ENCODE results near the gene ETV1.
A peak's percentile ranks its signal among the peaks of the same experiment; 100 is the strongest.

ETV1 gene

DNA sequence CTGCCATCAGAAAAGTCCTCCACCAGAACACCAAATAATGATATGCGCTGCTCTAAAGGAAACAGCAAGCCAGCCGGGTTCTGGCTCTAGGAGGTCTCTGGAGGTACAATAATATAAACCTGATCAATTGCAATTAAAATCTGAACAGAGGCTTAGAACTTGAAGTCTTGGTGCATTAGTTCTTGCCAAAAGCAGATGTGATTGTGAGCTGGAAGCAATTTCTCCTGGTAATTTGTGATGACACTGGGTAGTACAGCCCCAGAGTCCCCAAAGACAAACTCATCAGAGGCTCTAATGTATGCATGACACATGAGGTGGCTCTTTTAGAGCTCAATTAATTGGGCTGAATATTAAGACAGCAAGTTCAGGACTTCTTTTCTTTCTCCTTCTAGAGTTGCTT lies 3.3 kb downstream of the ETV1 start:
- DNase-seq = peak; percentile 49 to 61

DNA sequence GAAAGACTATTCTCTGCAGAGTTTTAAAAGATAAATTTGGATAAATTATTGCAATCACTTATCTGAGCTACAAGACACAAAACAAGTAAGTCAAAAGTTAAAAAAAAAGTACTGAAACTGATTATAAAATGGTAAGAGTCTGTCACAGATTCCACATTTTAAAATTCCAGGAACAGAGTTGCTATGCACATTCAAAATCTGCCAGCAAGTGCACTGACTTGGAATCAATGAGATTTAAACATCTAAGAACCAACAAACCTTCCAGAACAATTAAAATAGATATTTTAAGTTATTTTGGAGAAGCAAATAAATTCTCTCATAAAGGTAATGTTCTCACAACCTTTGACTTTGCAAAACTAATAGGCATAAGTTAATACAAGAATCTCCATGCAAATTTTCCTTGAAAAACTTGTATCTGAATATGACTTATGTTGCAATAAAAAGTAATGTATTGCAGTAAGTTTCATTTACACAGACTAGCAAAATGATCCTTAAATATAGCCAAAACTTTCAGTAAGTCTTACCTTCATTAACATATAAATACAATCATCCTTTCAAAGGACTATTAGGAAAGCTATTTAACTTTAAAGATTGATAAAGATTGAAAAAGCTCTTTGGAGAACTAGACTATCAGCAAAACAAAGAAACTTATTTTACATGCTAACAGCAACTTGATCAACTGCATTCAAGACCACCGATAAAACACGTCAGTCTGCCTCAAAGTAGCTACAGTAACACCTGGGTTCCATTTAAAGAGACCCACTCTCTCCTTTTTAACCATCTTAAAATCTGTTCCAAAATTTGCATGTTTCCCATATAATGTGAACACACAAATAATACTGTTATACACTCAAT lies 4.4 kb downstream of the ETV1 start:
- no peak for DNase-seq

DNA sequence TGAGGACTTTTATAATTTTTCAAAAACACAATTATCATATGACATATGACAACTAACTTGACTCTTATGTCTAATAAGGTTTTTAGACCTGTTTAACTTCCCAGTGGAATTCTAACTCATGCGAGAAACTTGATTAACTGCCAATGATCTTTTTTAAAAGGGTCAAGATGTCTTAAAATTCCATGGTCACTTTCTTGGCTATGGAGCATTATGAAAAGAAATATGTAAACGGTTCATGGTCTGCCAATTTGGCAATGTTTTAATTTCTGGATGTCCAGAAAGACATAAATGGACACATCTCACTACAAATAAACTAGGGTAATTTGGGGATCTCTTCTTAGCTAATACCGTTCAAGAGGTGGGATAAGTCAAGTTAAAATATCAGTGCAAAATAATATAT lies 5.4 kb downstream of the ETV1 start:
- DNase-seq = peak in 1 of 2 experiments; percentile 13

DNA sequence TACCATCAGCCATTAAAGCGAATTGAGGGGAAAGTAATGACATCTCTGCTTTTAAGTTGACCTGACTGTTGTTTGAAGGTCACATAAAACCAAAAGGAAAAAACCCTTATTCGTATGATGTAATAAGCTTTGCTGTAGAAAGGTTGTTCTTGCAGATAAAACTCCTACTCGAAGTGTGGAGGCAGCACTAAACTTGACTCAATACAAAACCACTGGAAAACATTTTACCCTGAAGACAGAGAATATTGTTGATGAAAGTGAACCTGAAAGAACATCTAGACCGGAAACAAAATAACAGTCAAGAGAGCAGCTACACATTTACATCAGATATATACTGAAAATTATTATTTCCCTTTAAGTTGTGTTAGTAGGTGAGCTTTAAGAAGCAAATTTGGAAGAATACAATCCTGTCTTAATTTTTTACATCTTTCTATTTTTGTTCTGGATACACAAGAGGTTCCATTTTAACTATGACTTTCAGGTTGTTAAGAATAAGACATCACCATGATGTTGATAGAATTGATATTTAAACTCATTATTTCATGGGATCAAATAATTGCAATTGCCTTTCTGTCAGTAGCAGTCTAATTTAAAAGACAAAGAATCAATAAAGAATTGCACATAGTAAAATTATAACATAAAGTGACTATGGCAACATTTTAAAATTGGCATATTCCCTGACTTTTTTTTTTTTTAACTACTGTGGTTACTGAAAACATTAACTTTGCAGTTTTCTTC lies 6.4 kb downstream of the ETV1 start:
- DNase-seq = no peak

DNA sequence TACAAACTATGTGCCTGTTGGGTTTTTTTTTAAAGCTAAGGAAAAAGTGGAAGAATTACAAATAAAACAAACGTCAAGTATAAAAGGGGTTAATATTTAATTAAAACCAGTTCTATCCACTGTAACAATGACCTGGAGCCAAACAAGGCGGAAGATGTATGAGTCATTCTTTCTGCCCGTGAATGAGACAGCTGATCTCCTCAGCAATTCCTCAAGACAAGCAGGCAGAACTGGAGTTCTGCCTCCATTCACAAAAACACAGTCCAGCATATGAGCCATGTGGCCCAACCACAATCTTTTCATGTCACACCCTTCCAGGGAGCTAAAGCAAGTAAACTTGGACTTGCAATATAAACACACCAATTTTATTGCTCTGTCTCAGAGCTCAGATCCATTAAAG lies 8.4 kb downstream of the ETV1 start:
- peak in 1 of 2 experiments; percentile 82 for DNase-seq

DNA sequence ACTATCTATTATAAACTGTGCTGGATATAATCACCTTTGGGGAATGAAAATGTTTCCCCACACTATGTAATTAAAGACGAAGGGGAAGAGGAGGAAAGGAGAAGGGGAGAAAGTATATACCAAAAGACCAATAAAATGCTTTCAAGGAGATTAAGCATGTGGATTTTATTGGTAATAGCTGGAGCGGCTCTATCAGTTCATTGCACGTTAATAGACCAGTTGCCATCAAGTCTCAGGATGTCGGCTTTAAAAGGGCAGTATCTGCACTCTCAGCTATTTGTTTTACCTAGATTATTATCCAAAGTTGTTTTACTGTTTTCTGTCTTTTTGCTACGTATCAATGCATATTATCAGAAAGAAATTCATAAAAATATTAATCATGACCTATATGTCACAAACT lies 9.0 kb downstream of the ETV1 start:
- no peak for DNase-seq

DNA sequence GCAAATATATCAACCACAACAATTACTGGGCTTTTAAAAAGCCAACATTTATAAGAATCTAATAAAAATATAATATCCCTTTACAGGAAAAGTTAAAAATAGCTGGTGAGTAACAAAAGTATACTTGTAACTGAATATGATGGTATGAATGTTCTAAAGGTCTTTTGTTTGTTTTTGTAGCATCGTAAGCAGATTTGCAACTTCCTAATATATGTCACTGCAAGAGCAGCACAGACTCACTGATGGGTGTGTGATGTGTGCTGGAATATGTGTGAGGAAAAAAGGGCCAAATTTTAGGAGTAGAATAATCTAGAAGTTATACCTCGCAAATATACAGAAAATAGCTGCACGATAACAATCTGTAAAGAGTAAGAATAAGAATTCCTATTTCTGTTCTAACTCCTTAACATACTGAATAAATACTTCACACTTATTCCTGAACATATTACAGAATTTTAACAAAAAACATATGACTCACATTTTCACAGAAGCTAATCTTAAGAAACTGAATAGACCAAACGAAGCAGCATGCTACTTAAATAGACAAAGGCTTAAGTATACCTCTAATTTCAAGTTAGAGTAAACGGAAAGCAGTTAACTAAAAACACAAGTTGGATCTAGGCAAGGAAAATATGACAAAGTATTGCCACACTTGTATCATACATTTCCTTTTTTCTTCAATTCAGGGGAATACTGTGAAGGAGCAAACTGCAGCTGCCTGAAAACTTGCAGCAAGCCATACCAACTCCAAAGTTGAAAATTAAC lies 9.6 kb downstream of the ETV1 start:
- no peak for DNase-seq

DNA sequence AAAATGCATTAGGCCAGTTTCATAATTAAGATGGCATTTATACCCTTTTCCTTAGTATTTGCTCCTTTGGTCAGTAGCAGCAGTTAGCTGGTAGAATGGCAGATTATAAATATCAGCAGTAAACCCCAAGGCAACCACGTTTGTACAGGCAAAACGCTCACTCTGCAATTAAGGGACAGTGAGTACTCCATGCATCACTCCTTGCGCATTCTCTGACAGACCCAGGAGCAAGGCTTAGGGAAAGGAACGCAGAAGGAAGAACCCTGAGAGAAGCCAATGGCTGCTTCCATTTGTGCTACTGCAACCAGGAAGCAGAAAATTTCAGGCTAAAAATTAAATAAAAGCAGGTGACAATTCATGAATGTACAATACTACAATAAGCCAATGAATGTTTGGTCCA lies 12.9 kb downstream of the ETV1 start:
- no peak for DNase-seq

DNA sequence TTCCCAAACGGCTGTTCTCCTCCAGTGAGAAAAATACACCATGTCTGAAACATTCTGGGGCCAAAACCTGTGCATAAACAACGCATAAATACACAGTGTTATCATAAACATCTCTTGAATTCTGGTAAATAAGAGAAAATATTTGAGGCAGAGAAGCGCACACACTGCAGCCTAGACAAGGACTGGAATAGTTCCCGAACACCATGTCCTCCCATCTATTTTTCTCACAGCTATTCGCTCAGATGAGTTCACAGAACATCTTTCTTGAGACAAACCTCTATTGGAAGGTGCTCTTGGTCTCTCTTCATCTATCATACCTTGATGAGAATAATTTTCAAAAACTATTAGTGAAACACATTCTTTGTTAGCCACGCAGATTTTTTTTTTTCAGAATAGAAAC lies 24.4 kb downstream of the ETV1 start:
- DNase-seq = no peak

DNA sequence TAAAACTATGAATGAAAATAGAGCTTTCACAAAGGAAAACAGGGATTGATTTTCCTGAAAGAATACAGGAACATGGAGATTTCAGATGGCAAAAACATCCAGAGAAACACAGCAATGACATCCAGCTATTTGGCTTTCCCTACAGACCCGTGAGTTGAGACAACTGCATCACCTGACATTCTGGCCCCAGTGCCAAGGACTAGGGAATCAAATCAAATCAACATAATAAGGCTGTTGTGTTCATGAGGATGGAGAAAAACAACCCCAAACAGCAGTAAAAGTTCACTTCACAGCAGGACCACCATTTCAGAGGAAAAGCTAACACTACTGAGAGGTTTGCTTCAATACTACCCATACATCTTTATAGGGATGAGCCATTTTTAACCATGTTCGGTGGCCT lies 25.5 kb downstream of the ETV1 start:
- DNase-seq = no peak

DNA sequence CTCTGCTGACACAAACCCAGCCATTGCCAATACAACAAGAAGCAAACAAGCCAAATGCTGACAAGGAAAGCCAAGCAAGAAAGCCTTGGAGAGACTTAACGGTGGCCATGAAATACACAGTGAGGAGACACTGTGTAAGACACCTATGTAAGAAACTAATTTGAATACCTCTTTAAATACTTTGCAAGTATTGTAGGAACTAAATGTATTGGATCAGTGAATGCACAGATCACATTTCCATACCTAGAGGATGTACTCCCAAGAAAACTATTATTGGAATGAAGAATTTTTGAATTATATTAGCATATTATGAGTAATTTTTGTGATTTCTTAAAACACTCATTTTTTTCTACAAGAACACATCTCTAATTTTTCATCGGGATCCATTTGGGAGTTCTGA lies 34.0 kb downstream of the ETV1 start:
- peak in 1 of 2 experiments; percentile 47 for DNase-seq

DNA sequence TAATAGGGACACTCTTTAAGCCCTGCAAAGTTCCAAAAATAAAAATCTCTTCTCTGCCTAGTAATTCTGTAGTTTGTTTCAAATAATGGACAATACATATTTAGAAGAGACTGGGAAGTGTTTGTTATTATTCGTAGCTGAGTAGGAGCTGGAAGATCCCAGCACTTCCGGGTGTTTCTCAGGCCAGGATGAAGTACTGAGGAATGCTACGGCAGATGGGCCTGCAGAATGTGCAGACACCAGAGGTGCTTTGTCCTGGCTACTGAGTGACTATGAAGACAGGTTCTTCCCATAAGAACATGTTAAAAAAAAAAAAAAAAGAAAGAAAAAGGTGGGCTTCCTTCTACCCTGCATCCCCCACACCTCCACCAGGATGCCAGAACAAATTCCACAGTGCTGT lies 36.1 kb downstream of the ETV1 start:
- DNase-seq = peak in 1 of 2 experiments; percentile 55

DNA sequence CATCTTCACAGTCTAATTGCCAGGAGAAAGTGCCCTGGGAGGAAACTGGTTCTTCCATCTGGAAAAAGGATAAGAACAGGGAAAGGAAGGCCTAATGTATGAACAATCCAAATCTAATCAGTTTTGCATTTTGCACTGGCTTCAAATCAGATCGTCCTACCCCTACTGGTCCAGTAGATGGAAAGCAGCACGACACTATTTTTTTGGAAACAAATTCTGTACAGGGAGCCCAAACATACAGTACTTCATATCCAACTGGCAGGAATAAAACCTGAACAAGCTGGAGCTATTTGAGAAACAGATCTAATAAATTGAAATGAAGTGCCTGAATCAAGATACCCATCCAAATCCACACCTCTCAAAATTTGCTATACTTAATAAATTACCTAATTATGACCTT lies 36.5 kb downstream of the ETV1 start:
- DNase-seq = peak in 1 of 2 experiments; percentile 16

DNA sequence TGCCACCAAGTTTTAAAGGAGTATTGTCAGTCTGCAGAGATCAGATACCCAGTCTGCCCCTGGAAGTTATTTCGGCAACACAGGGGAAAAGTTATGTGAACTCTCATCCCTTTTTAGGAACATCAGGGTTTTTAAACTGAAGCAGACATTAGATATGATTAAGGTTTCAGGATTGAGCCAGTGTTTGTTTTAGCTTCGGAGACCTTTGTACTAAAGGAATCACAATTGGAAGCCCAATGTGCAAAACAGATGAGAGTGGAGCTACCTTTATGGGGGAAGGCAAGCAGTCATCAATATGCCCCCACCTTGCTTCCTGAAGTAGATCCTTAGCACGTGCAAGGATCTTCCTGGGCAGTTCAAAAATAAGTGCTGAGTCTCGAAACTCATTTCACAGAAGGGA lies 39.5 kb downstream of the ETV1 start:
- DNase-seq = no peak

DNA sequence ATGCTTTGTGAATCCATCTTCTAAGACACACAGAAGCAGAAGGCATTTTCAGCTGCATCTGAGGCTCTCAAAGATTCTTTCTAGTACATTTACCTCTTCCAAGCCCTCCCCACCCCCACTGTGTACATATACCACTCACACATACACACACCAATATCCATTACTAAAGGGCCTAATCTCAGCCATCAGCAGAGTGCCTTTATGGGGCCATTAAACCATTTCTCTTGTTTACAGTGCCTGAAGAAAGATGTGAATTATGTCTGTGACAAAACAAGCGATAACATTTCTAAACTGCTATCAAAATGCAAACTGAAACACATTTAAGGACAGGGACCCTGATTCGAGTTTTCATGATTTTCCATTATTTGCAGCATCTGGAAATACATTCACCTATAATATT lies 40.0 kb downstream of the ETV1 start:
- no peak for DNase-seq

DNA sequence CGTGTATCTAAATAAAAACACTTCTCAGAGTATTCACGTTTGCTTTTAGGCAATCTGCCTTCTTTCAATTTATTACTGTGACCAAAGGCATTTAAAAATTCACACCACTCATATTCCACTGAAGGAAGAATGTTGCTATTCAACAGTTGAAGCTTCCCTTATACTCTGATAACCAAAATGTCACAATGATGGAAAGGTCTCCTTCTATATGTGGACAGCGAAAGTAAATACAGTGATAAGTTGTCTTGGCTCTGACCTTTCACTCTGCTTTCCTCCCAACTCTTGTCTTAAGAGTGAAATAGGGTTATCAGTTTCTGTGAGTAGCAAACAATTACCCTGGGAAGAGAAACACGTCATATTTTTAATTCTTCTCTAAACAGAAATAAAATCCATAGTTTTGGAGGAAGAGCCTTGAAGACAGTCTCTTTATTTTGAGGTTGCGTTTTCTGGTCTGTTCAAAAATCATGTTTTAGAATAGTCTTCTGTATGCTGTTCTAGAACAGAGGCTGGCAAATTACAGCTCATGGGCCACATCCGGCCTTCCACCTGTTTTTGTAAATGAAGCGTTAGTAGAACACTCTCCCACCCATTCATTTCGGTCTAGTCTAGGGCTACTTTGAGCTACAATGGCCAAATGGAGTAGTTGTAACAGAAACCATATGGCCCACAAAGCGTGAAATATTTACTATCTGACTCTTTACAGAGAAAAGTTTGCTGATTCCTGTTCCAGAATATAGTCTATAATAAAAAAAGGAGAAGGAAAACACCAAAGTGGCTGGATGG lies 41.3 kb downstream of the ETV1 start:
- DNase-seq = no peak

DNA sequence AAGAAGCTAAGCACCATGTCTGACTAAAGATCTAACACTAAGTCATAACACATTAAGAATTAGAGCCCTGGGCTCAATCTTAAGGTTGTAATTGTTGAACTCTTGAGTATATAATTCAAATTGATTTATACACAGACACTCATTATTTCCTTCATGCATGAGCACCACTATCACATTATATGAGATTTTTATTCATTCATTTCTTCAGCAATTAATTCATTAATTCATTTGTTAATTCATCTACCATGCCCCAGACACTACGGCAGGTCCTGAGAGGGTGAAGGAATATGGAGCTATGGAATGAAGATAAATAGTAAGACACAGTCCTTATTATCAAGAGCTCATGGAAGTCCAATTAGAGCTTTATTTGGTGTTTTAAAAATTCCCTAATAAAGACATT lies 41.9 kb downstream of the ETV1 start:
- DNase-seq = no peak

DNA sequence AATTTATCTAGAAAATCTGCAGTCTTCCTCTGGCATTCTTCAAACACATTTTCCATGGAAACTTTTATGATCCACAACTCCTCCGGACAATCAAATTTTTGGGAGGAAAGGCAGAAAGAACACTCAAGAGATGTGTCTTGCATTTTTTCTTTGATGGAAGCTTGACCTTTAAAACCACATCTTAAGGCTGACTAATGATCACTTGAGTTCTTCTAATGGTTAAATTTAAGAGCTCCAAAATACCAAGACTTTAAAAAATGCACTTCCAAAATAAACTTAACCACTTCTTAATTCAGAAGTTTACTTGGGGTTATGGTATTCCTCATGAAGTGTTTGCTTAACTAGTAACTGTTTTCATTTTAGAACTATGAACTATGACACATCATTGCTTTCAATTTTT lies 43.3 kb downstream of the ETV1 start:
- DNase-seq = no peak

DNA sequence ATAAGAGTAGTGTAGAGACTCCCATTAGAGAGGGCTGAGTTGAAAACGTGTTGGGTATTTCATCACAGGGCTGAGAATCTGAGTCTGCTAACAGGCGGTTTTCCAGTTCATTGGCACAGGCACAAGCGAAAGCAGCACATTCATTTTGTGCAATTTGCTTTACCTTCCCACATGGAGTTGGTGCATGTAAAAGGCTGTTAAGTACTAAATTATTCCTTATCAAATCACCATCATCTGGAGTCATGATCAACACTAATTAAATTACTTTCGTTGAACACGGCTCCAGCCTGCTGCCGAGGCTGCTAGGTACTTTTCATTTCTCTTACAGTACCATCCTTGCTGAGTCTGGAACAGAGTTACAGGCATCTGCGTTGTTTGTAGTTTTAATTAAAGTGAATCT lies 43.8 kb downstream of the ETV1 start:
- peak in 1 of 2 experiments; percentile 39 for DNase-seq

DNA sequence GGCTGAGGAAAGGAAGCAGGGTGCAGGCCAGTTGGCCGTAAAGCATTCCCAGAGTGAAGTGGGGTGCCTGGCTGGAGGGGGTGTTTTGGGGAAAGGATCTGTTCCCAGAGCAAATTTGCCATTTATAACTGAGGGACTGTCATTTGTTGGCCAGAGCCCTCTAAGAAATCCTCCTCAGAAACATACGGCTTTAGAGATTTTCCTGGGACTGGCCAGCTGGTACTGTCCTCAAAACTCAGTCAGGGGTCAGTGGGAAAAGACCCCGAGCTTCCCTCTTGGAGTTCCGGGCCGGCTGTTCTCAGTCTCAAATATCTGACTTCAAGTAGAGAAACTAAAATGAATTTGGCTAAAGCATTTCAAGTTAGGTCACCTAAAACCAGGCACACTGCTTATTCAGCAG lies 55.9 kb downstream of the ETV1 start:
- no peak for DNase-seq

DNA sequence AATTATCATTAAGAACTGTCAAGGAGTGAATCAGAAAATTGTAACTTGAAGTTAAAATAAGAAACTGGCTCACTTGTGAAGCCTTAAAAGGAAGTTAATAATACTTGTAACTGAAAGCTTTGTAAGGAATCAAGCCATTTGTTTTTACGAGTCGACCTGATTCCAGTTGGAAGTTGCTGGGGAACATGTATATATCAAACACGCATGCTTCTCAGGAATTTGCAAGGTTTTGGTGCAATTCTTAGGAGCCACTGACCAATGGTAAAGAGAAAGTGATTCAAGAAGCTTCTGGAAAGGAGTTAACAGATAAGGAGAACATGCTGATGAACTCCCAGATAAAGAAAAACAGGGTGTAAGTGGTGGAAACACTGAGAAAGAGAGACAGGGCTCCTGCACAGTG lies 56.4 kb downstream of the ETV1 start:
- DNase-seq = no peak

DNA sequence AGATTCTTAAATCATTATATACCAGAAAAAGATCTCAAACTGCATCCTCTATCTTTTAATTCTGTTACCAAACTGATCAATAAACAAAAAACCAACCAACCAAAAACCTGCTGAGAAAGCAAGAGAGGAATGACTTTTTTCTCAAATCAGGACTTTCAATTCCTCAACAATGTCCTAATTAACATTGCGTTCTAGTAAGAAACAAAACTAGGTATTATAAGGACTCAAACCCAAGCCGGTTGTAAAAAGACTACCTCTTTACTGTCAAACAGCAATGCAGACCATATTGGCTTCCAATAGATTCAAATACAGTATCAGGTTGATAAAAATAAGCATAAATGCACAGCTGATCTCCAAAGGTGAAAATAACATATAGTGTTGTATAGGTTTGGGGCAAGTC lies 57.3 kb downstream of the ETV1 start:
- DNase-seq = no peak

DNA sequence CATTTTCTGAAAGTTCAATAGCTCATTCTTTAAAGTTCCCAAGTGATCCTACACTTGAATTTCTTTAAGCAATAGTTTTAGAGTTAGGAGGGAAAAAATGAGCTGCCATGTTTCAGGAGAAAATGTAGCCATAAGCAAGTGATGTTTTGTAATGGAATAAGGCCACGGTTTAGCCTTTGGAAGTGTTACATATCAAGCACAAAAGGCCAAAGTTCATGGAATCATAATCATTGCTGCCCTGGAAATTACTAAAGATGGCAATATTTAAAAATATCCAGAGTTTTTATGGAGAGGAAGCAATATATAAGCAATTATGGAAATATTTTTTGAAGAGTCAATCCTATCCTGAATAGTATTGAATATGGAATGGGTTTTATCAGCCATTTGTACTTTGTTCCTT lies 68.4 kb downstream of the ETV1 start:
- DNase-seq = no peak

Measured in NCI-H446 (cell line).